A549 (cell line): ENCODE measurements around the gene ESYT1. TPM values are rescaled to one million over a fixed set of nuclear protein-coding genes. Genes with fewer than 3 reads are reported as not detected.

Experiments used
- ATAC-seq, 2 experiments: fragments of 200-7000 bp in 1 of 2; fragments of >200 bp in 1 of 2; cut with Nextera tagmentation in 1 of 2; cut with Tn5 transposase in 1 of 2; 3 replicates each; pipeline versions ENCODE4 v1.8.0 to v1.9.1; 2018 to 2020; ENCODE audit warnings: mild to moderate bottlenecking in 1 of 2, moderate library complexity in 1 of 2
- CTCF ChIA-PET: fragments of 300-600 bp; sonication (Branson Sonifier 250); formaldehyde crosslinking; extraction: SDS; loops from one replicate; lab custom pipeline; 2021; ENCODE audit warnings: antibody characterized with exemption, inconsistent platforms; lab: Yijun Ruan, JAX
- POLR2A ChIA-PET: fragments of 350-600 bp; formaldehyde crosslinking; extraction: SDS; loops from one replicate; lab custom pipeline; 2021; ENCODE audit warnings: antibody characterized with exemption, inconsistent platforms; lab: Yijun Ruan, JAX
- DNase-seq, 2 experiments: peaks; one replicate each; pipeline versions ENCODE4 v3.0.0 to v3.0.0-alpha.2; 2011 to 2016; ENCODE audit warnings: low read depth in 1 of 2, low spot score in 1 of 2
- FAIRE-seq: peaks from 2 replicates; lab custom pipeline; 2011; peaks lifted over from hg19 to GRCh38; lab: Jason Lieb, UNC
- H3K27ac ChIP-seq, 2 experiments: fragments of >200 bp; sonication (Bioruptor Twin); formaldehyde crosslinking; 3 replicates each; pipeline ENCODE4 v1.5.1; 2016 to 2017
- H3K4me1 ChIP-seq: fragments of >200 bp; sonication (Bioruptor Twin); formaldehyde crosslinking; 3 replicates; pipeline ENCODE4 v1.6.1; 2016
- H3K4me2 ChIP-seq: fragments of >200 bp; sonication (Bioruptor Twin); formaldehyde crosslinking; 3 replicates; pipeline ENCODE4 v1.6.1; 2016
- H3K4me3 ChIP-seq: fragments of >200 bp; sonication (Bioruptor Twin); formaldehyde crosslinking; 3 replicates; pipeline ENCODE4 v1.5.1; 2016
- H3K9me3 ChIP-seq: fragments of >200 bp; sonication (Bioruptor Twin); formaldehyde crosslinking; 3 replicates; pipeline ENCODE4 v1.6.1; 2016
- BCL3 ChIP-seq: fragments of >200 bp; sonication (Bioruptor Twin); formaldehyde crosslinking; IDR thresholded peaks from 3 replicates; pipeline ENCODE4 v1.6.1; 2016
- BHLHE40 ChIP-seq: IDR thresholded peaks from 2 replicates; pipeline ENCODE4 v1.6.1; 2012; ENCODE audit warnings: low read depth, low read length, inconsistent platforms
- CBX2 ChIP-seq: fragments of 200-600 bp; sonication (generic); IDR thresholded peaks from 2 replicates; pipeline ENCODE4 v1.6.1; 2016; ENCODE audit warnings: low read depth, mild to moderate bottlenecking, borderline replicate concordance
- EHF ChIP-seq: fragments of 250-450 bp; sonication (Bioruptor Pico); IDR thresholded peaks from 2 replicates; pipeline ENCODE4 v1.5.0; 2020; ENCODE audit warnings: mild to moderate bottlenecking
- FOXS1 ChIP-seq: fragments of 250-450 bp; sonication (Bioruptor Pico); IDR thresholded peaks from 2 replicates; pipeline ENCODE4 v1.5.0; 2020; ENCODE audit warnings: mild to moderate bottlenecking, moderate library complexity
- HES2 ChIP-seq: fragments of >200 bp; sonication (Bioruptor Twin); formaldehyde crosslinking; IDR thresholded peaks from 2 replicates; pipeline ENCODE4 v1.6.1; 2016
- HEYL ChIP-seq: fragments of 250-450 bp; sonication (Bioruptor Pico); IDR thresholded peaks from 2 replicates; pipeline ENCODE4 v1.8.0; 2021; ENCODE audit warnings: mild to moderate bottlenecking, moderate library complexity
- HMGXB4 ChIP-seq: fragments of 250-450 bp; sonication (Bioruptor Pico); IDR thresholded peaks from 2 replicates; pipeline ENCODE4 v1.5.0; 2021; ENCODE audit warnings: mild to moderate bottlenecking, moderate library complexity, borderline replicate concordance
- HOXA7 ChIP-seq: fragments of 250-450 bp; sonication (Bioruptor Pico); IDR thresholded peaks from 2 replicates; pipeline ENCODE4 v1.5.0; 2020; ENCODE audit warnings: mild to moderate bottlenecking, moderate library complexity
- HOXB13 ChIP-seq: fragments of 250-450 bp; sonication (Bioruptor Pico); IDR thresholded peaks from 2 replicates; pipeline ENCODE4 v1.5.0; 2020; ENCODE audit warnings: low read depth, mild to moderate bottlenecking, moderate library complexity
- JUN ChIP-seq, 2 experiments: fragments of >200 bp; sonication (Bioruptor Twin); formaldehyde crosslinking; IDR thresholded peaks; 2 replicates in 1 of 2; 3 replicates in 1 of 2; pipeline ENCODE4 v1.6.1; 2016 to 2017
- KDM1A ChIP-seq: fragments of 200-600 bp; sonication (generic); IDR thresholded peaks from 2 replicates; pipeline ENCODE4 v1.6.1; 2016; ENCODE audit warnings: low read depth, mild to moderate bottlenecking
- MAFK ChIP-seq: fragments of 450-650 bp; IDR thresholded peaks from 2 replicates; pipeline ENCODE4 v1.6.1; 2014; ENCODE audit not compliant: partially characterized antibody
- MAZ ChIP-seq: fragments of 150-350 bp; IDR thresholded peaks from 2 replicates; pipeline ENCODE4 v1.6.1; 2014; ENCODE audit warnings: antibody characterized with exemption, low read depth, low read length, borderline replicate concordance
- POLR2A ChIP-seq: IDR thresholded peaks from 2 replicates; pipeline ENCODE4 v1.6.1; 2012; ENCODE audit warnings: mild to moderate bottlenecking, low read length
- POLR2AphosphoS2 ChIP-seq: conservative IDR thresholded peaks from 2 replicates; pipeline ENCODE4 v1.6.1; 2012; ENCODE audit warnings: low read length, improper control_type of control experiment, inconsistent platforms
- RNF2 ChIP-seq: fragments of 200-600 bp; sonication (generic); IDR thresholded peaks from 2 replicates; pipeline ENCODE4 v1.6.1; 2016; ENCODE audit warnings: low read depth, mild to moderate bottlenecking, antibody characterized with exemption, moderate library complexity, borderline replicate concordance
- SREBF2 ChIP-seq: fragments of 450-650 bp; IDR thresholded peaks from 2 replicates; pipeline ENCODE4 v1.6.1; 2014; ENCODE audit warnings: mild to moderate bottlenecking, moderate library complexity
- USF2 ChIP-seq: fragments of 450-650 bp; IDR thresholded peaks from 2 replicates; pipeline ENCODE4 v1.6.1; 2014; ENCODE audit warnings: antibody characterized with exemption
- ZC3H11A ChIP-seq: fragments of 450-650 bp; IDR thresholded peaks from 2 replicates; pipeline ENCODE4 v1.6.1; 2014; ENCODE audit warnings: antibody characterized with exemption, mild to moderate bottlenecking
- ZFP36 ChIP-seq: fragments of 450-650 bp; IDR thresholded peaks from 2 replicates; pipeline ENCODE4 v1.6.1; 2014; ENCODE audit warnings: borderline replicate concordance; ENCODE audit not compliant: partially characterized antibody
- ZNF302 ChIP-seq: fragments of 250-450 bp; sonication (Bioruptor Pico); IDR thresholded peaks from 2 replicates; pipeline ENCODE4 v1.9.0; 2021; ENCODE audit warnings: inconsistent platforms, mild to moderate bottlenecking, moderate library complexity
- ZSCAN20 ChIP-seq: fragments of 250-450 bp; sonication (Bioruptor Pico); IDR thresholded peaks from 2 replicates; pipeline ENCODE4 v1.8.0; 2022; ENCODE audit warnings: mild to moderate bottlenecking, moderate library complexity
- WGBS: methylation state at CpG from one replicate; pipeline ENCODE4 v1.1.6; 2017; ENCODE audit errors: missing lambda C conversion rate; 5-methylcytosine and 5-hydroxymethylcytosine counted together
- polyA plus RNA-seq, 4 experiments: library from polyadenylated mRNA; depleted of rRNA in 3 of 4; stranded (reverse); fragments of >200 nt; fragmentation: RNase III in 1 of 4; extraction: RNeasy Plus Mini Kit Qiagen cat#74134 plus additional on column Dnase treatment in 1 of 4; gene quantifications; 2 replicates in 3 of 4; 3 replicates in 1 of 4; pipeline ENCODE4 v1.2.3, GENCODE V29; 2011 to 2017

ESYT1 gene
- polyA plus RNA-seq, 2 of the 4 experiments (the other 2 are of a cell fraction): 54.2 to 72.4 TPM

GRCh38 chr12:56161690-56162351 is 33.8 kb downstream of the ESYT1 start:
- FAIRE-seq (no peak), ATAC-seq (no peak), DNase-seq (no peak)
- no peaks in the 10 kb centered on the region for H3K9me3 ChIP-seq
- no peak overlapping the region for H3K27ac ChIP-seq
- H3K4me1 ChIP-seq: peaks cover 33% of the 10 kb centered on the region
- POLR2A ChIA-PET: interaction anchor here (0.7 to 1.2 kb wide), 3 partner anchors 10 to 39 kb away, joined by 3 to 4 read pairs (median 4); partner anchors contain the start of genes ESYT1 and MYL6B
- no peak overlapping the region for H3K4me3 ChIP-seq
- 93% methylated on average over 10 of the region's 10 CpGs for WGBS
- TF ChIP-seq BHLHE40 (no peak), KDM1A (no peak), HMGXB4 (no peak), RNF2 (no peak), EHF (no peak), ZNF302 (CRISPR knock-in tag) (no peak), MAZ (no peak), FOXS1 (CRISPR knock-in tag) (no peak), SREBF2 (no peak), HEYL (CRISPR knock-in tag) (no peak), MAFK (no peak), JUN (IDR thresholded peaks at IDR 0.05) (peak in 1 of 2 experiments; percentile 19; a peak in 1 of 5 replicates), HOXA7 (peak; percentile 27; the same call in 1 of the 2 replicates), HES2 (no peak), ZSCAN20 (CRISPR knock-in tag) (no peak), ZC3H11A (no peak), POLR2AphosphoS2 (no peak), ZFP36 (no peak), HOXB13 (CRISPR knock-in tag) (no peak), USF2 (no peak), BCL3 (0 out of 3 replicates have a peak, but pooled peaks have one; percentile 29), POLR2A (no peak), CBX2 (no peak)
- peak overlapping the region; percentile 94; the same call in 1 of the 3 replicates for H3K4me2 ChIP-seq
- CTCF ChIA-PET: interaction anchor here (0.6 to 10.2 kb wide), 14 partner anchors 10 to 1876 kb away, joined by 3 to 98 read pairs (median 4); partner anchors contain the start of genes ANKRD52, ESYT1, RNF41 and SMARCC2
